K562 (cell line): Measurements from ENCODE around the gene PODXL2. TPM values are rescaled to one million over a fixed set of nuclear protein-coding genes. Genes with fewer than 3 reads are reported as not detected.

ENCODE experiments used
- ATAC-seq: fragments of 200-7000 bp; cut with Tn5 transposase; 3 replicates; pipeline ENCODE4 v1.9.1; 2020; ENCODE audit warnings: moderate library complexity
- BruUV-seq: library from RNA; stranded (reverse); fragments of 400-500 nt; replicated peaks from 2 replicates; lab custom pipeline; 2021; lab: Mats Ljungman, UMichigan
- CTCF ChIA-PET: fragments of 300-600 bp; formaldehyde crosslinking; extraction: SDS; loops from one replicate; lab custom pipeline; 2021; ENCODE audit warnings: low intra/inter-chr PET ratio; lab: Yijun Ruan, JAX
- POLR2A ChIA-PET: fragments of 300-600, 350-650 bp; sonication (Branson Sonifier 250); formaldehyde crosslinking; extraction: SDS; loops from one replicate; lab custom pipeline; 2021; ENCODE audit warnings: antibody characterized with exemption, inconsistent platforms; lab: Yijun Ruan, JAX
- DNase-seq, 4 experiments: peaks; one replicate each; pipeline versions ENCODE4 v3.0.0 to v3.0.0-alpha.2; 2011 to 2018; ENCODE audit warnings: low spot score in 3 of 4, mixed read lengths in 3 of 4; ENCODE audit errors: extremely low read depth in 1 of 4
- FAIRE-seq: peaks from 2 replicates; lab custom pipeline; 2011; peaks lifted over from hg19 to GRCh38; lab: Jason Lieb, UNC
- H2AFZ ChIP-seq: 2 replicates; pipeline ENCODE4 v1.6.0; 2011; ENCODE audit warnings: low read depth, low read length, control low read depth, inconsistent platforms
- H3K27ac ChIP-seq: fragments of 200-600 bp; 3 replicates; pipeline ENCODE4 v1.8.0; 2011; ENCODE audit warnings: low read depth, mild to moderate bottlenecking, control low read depth, inconsistent platforms, low read length, moderate library complexity, mixed read lengths; ENCODE audit errors: extremely low read depth
- H3K27me3 ChIP-seq, 2 experiments: fragments of 300-600 bp in 1 of 2; 2 replicates in 1 of 2; 3 replicates in 1 of 2; pipeline versions ENCODE4 v1.6.0 to v1.8.0; 2011; ENCODE audit warnings: inconsistent platforms in 2 of 2, low read length in 2 of 2, mild to moderate bottlenecking in 1 of 2, mixed read lengths in 1 of 2, moderate library complexity in 1 of 2; ENCODE audit not compliant: control insufficient read depth in 2 of 2, insufficient read depth in 2 of 2
- H3K36me3 ChIP-seq: fragments of 300-600 bp; 3 replicates; pipeline ENCODE4 v1.8.0; 2011; ENCODE audit warnings: mild to moderate bottlenecking, low read length, inconsistent platforms; ENCODE audit not compliant: control insufficient read depth, insufficient read depth
- H3K4me1 ChIP-seq, 2 experiments: fragments of 200-600 bp in 1 of 2; replicated peaks in 1 of 2; 2 replicates in 1 of 2; 3 replicates in 1 of 2; pipeline versions ENCODE4 v1.5.1 to v1.8.0; 2011; ENCODE audit warnings: inconsistent platforms in 2 of 2, low read length in 2 of 2, mild to moderate bottlenecking in 1 of 2, mixed read lengths in 1 of 2, moderate library complexity in 1 of 2; ENCODE audit not compliant: control insufficient read depth in 2 of 2, insufficient read depth in 2 of 2
- H3K4me2 ChIP-seq: 2 replicates; pipeline ENCODE4 v1.6.1; 2011; ENCODE audit warnings: low read length, control low read depth, inconsistent platforms, mixed read lengths; ENCODE audit not compliant: insufficient read depth
- H3K4me3 ChIP-seq: fragments of 200-600 bp; sonication (generic), shearing (Covaris generic); 2 replicates; pipeline ENCODE4 v1.5.1; 2016; ENCODE audit warnings: control low read depth, inconsistent platforms
- H3K79me2 ChIP-seq: fragments of 200-600 bp; 3 replicates; pipeline ENCODE4 v1.8.0; 2011; ENCODE audit warnings: low read length, inconsistent platforms; ENCODE audit not compliant: control insufficient read depth, insufficient read depth
- H3K9ac ChIP-seq, 2 experiments: 2 replicates each; pipeline versions ENCODE4 v1.6.0 to v1.6.1; 2011; ENCODE audit warnings: low read depth in 2 of 2, low read length in 2 of 2, control low read depth in 1 of 2, inconsistent platforms in 1 of 2, mild to moderate bottlenecking in 1 of 2, mixed read lengths in 1 of 2; ENCODE audit not compliant: insufficient read depth in 1 of 2
- H3K9me1 ChIP-seq: one replicate; pipeline ENCODE4 v1.6.0; 2011; ENCODE audit warnings: inconsistent platforms, mild to moderate bottlenecking, low read length, moderate library complexity; ENCODE audit not compliant: control insufficient read depth, insufficient read depth
- H3K9me3 ChIP-seq: replicated peaks from 2 replicates; pipeline ENCODE4 v1.5.1; 2011; ENCODE audit warnings: low read depth, low read length, inconsistent platforms; ENCODE audit not compliant: control insufficient read depth, insufficient read depth
- H4K20me1 ChIP-seq: replicated peaks from 2 replicates; pipeline ENCODE4 v1.6.1; 2011; ENCODE audit warnings: low read length, inconsistent platforms, mixed read lengths; ENCODE audit not compliant: control insufficient read depth, insufficient read depth
- ARID4B ChIP-seq: sonication (generic); formaldehyde crosslinking; IDR thresholded peaks from 2 replicates; pipeline ENCODE4 v1.8.0; 2022; ENCODE audit warnings: mild to moderate bottlenecking, missing genetic modification reagents
- CEBPB ChIP-seq: fragments of 450-650 bp; IDR thresholded peaks from 2 replicates; pipeline ENCODE4 v1.6.1; 2016; ENCODE audit warnings: missing genetic modification characterization, missing compliant biosample characterization
- FOXA3 ChIP-seq, 2 experiments: fragments of 450-650 bp in 1 of 2; sonication (generic) in 1 of 2; formaldehyde crosslinking; IDR thresholded peaks in 1 of 2; conservative IDR thresholded peaks in 1 of 2; 2 replicates each; pipeline versions ENCODE4 v1.4.0 to v1.8.0; 2020 to 2022; ENCODE audit warnings: mild to moderate bottlenecking in 2 of 2, missing genetic modification reagents in 1 of 2
- JUNB ChIP-seq: fragments of 450-650 bp; formaldehyde crosslinking; conservative IDR thresholded peaks from 2 replicates; pipeline ENCODE4 v1.4.0; 2020; ENCODE audit warnings: mild to moderate bottlenecking
- PHB2 ChIP-seq: fragments of 450-650 bp; IDR thresholded peaks from 2 replicates; pipeline ENCODE4 v1.6.1; 2017; ENCODE audit warnings: low read depth
- TARDBP ChIP-seq: fragments of 450-650 bp; IDR thresholded peaks from 2 replicates; pipeline ENCODE4 v1.6.1; 2016
- TCF7L2 ChIP-seq: fragments of 150-350 bp; IDR thresholded peaks from 2 replicates; pipeline ENCODE4 v1.6.1; 2016; ENCODE audit warnings: low read depth, mild to moderate bottlenecking, low read length, moderate library complexity
- WGBS: fragments of 100-300 bp; shearing (Covaris generic); methylation state at CpG from one replicate; pipeline ENCODE4 v1.1.6; 2016; ENCODE audit warnings: low coverage, mixed read lengths; ENCODE audit not compliant: insufficient coverage; ENCODE audit errors: missing lambda C conversion rate; 5-methylcytosine and 5-hydroxymethylcytosine counted together
- in situ Hi-C: fragments of 300-500 bp; cut with MboI; formaldehyde crosslinking; loops from 4 replicates; pipeline ENCODE4 v1.15.0; 2018; ENCODE audit warnings: inconsistent platforms, mixed read lengths
- intact Hi-C: fragments of 100-400 bp; cut with micrococcal nuclease; formaldehyde crosslinking; loops from 2 replicates; pipeline ENCODE4 v1.14.2; 2022
- polyA plus RNA-seq, 8 experiments: library from polyadenylated mRNA; depleted of rRNA in 4 of 8; stranded (reverse) in 5 of 8; unstranded in 3 of 8; fragments of >200 nt; fragmentation: Nextera tagmentation in 2 of 8; fragmentation: Illumina TruSeq in 1 of 8; extraction: Ambion mirVana in 2 of 8; extraction: Trizol in 1 of 8; gene quantifications; 2 replicates each; pipeline versions ENCODE4 v1.2.1 to v1.2.3, GENCODE V29; 2011 to 2014; ENCODE audit warnings: inconsistent platforms in 1 of 8, missing spikeins in 1 of 8
- total RNA-seq, 7 experiments: library from RNA; depleted of rRNA in 6 of 7; stranded (reverse); fragments of >200 nt in 6 of 7; fragmentation: Illumina TruSeq in 2 of 7; extraction: Trizol in 2 of 7; gene quantifications; 2 replicates each; pipeline versions ENCODE4 v1.2.1 to v1.2.3, GENCODE V29; 2011 to 2021; ENCODE audit warnings: low replicate concordance in 1 of 7

PODXL2 gene
- total and polyA plus RNA-seq, 9 of the 15 experiments (the other 6 are each of a cell fraction or from before 2014, with no cell fraction given): 0.03 to 52.5 (median 21.9) TPM

- TF ChIP-seq TARDBP (no peak), FOXA3 (CRISPR knock-in tag; conservative IDR thresholded peaks at IDR 0.05 in 1 of 2, IDR thresholded peaks at IDR 0.05 in 1 of 2) (no peak)
Observed at GRCh38 chr3:127600749-127601456, 28.1 kb upstream of the PODXL2 start (continued).

GRCh38 chr3:127604035-127604434, 24.9 kb upstream of the PODXL2 start:
- in situ Hi-C loops: no loop called here
- DNase-seq: no peak
- H3K36me3 ChIP-seq: peaks cover 94% of the 10 kb centered on the region
- POLR2A ChIA-PET: no interaction called here
- H4K20me1 ChIP-seq: no peaks in the 10 kb centered on the region; the same call in 1 of the 2 replicates
- no peak for TF ChIP-seq CEBPB (tag)
- no peak for TF ChIP-seq ARID4B (CRISPR knock-in tag)
- no peak for TF ChIP-seq JUNB (CRISPR knock-in tag)
- no peak for TF ChIP-seq PHB2
- TF ChIP-seq TCF7L2: no peak
- TF ChIP-seq, all 486 proteins: peak for 0
- WGBS: 98% methylated on average over 6 of the region's 7 CpGs
- no peaks in the 10 kb centered on the region for H3K9me3 ChIP-seq
- peaks cover 3% of the 10 kb centered on the region for H3K9me1 ChIP-seq
- ATAC-seq (no peak), FAIRE-seq (no peak)
- no peak overlapping the region for H3K4me2 ChIP-seq
- H2AFZ ChIP-seq: no peak overlapping the region
- H3K9ac ChIP-seq: no peak overlapping the region
- intact Hi-C loops: no loop called here
- peaks cover 38% of the 10 kb centered on the region for H3K79me2 ChIP-seq
- peaks cover 5 to 12% of the 10 kb centered on the region in 2 experiments; a peak in 4 of 5 replicates for H3K4me1 ChIP-seq
- H3K4me3 ChIP-seq: no peak overlapping the region
- no TSS peak for BruUV-seq
- no peaks in the 10 kb centered on the region for H3K27me3 ChIP-seq
- no peak overlapping the region for H3K27ac ChIP-seq
- CTCF ChIA-PET: no interaction called here
